Colonic mucosa (tissue), 4 donors: ENCODE data around the gene RITA1. TPM values are rescaled to one million over a fixed set of nuclear protein-coding genes. Genes with fewer than 3 reads are reported as not detected.

Experiments
- DNase-seq: peaks from one replicate; pipeline ENCODE4 v3.0.0-alpha.2; 2020
- H3K27ac ChIP-seq: fragments of 200-600 bp; one replicate; pipeline ENCODE4 v1.8.0; 2021
- H3K27me3 ChIP-seq: fragments of 200-600 bp; one replicate; pipeline ENCODE4 v1.8.0; 2021
- H3K36me3 ChIP-seq: fragments of 200-600 bp; one replicate; pipeline ENCODE4 v1.8.0; 2021
- H3K4me1 ChIP-seq: fragments of 200-600 bp; one replicate; pipeline ENCODE4 v1.8.0; 2021; ENCODE audit warnings: mild to moderate bottlenecking
- H3K4me3 ChIP-seq: fragments of 200-600 bp; one replicate; pipeline ENCODE4 v1.8.0; 2021
- H3K9ac ChIP-seq, 2 donors: one replicate each; pipeline ENCODE4 v1.7.0; 2013; ENCODE audit warnings: control low read depth in 2 of 2, low read depth in 2 of 2, low read length in 2 of 2
- H3K9me3 ChIP-seq: fragments of 200-600 bp; one replicate; pipeline ENCODE4 v1.8.0; 2021
- CTCF ChIP-seq: fragments of 200-600 bp; IDR thresholded peaks from one replicate; pipeline ENCODE4 v1.8.0; 2022; ENCODE audit warnings: antibody characterized with exemption, mild to moderate bottlenecking
- intact Hi-C: fragments of 100-400 bp; cut with DNase I; formaldehyde crosslinking; loops from one replicate; pipeline ENCODE4 v1.14.1; 2022
- total RNA-seq, 2 donors: library from RNA; stranded (reverse); fragmentation: NEBNext Ultra II Directional in 1 of 2; extraction: Animal tissue kit (Norgen Biotek cat#: 25700) in 1 of 2; gene quantifications; one replicate each; pipeline ENCODE4 v1.2.1, GENCODE V29; 2021
- donor health status: healthy.
- donor health status: DM: no; HTN: no; CAD: no.
- donor health status: DM: no; HTN: no; CAD: no.

Gene RITA1
- total RNA-seq, 2 donors from 2014 or later = 13.9 to 26.9 TPM

- Histone ChIP-seq H3K9me3 (no peaks in the 10 kb centered on the region), H3K4me3 (no peak overlapping the region), H3K27ac (no peak overlapping the region), H3K27me3 (no peaks in the 10 kb centered on the region), H3K4me1 (no peaks in the 10 kb centered on the region), H3K9ac (no peak overlapping the region), H3K36me3 (peaks cover 24% of the 10 kb centered on the region)
- no peak for TF ChIP-seq CTCF
- intact Hi-C loops = no loop called here
- DNase-seq = no peak
Measured at GRCh38 chr12:113170457-113170856, 15.1 kb upstream of the RITA1 start.

GRCh38 chr12:113170926-113171325, 14.6 kb upstream of the RITA1 start:
- Histone ChIP-seq H3K4me1 (no peaks in the 10 kb centered on the region), H3K4me3 (no peak overlapping the region), H3K27me3 (no peaks in the 10 kb centered on the region), H3K36me3 (peaks cover 24% of the 10 kb centered on the region), H3K9me3 (no peaks in the 10 kb centered on the region), H3K27ac (no peak overlapping the region), H3K9ac (no peak overlapping the region)
- no peak for DNase-seq
- intact Hi-C loops = no loop called here
- TF ChIP-seq CTCF = no peak

GRCh38 chr12:113171543-113171942, 14.0 kb upstream of the RITA1 start:
- no peak for TF ChIP-seq CTCF
- H3K4me1 ChIP-seq = no peaks in the 10 kb centered on the region
- no peak overlapping the region for H3K27ac ChIP-seq
- intact Hi-C loops = no loop called here
- no peaks in the 10 kb centered on the region for H3K27me3 ChIP-seq
- no peak for DNase-seq
- no peak overlapping the region for H3K9ac ChIP-seq
- no peak overlapping the region for H3K4me3 ChIP-seq
- H3K9me3 ChIP-seq = no peaks in the 10 kb centered on the region
- peaks cover 24% of the 10 kb centered on the region for H3K36me3 ChIP-seq

- no peaks in the 10 kb centered on the region for H3K4me1 ChIP-seq
- H3K36me3 ChIP-seq = peaks cover 24% of the 10 kb centered on the region
- no peak for DNase-seq
- H3K27me3 ChIP-seq = no peaks in the 10 kb centered on the region
- H3K27ac ChIP-seq = no peak overlapping the region
- no peak overlapping the region for H3K9ac ChIP-seq
- TF ChIP-seq CTCF = no peak
- intact Hi-C loops = loop anchor here (2.0 kb wide), 1 partner anchor 123 kb away; no protein-coding TSS in a partner anchor
- H3K9me3 ChIP-seq = no peaks in the 10 kb centered on the region
- no peak overlapping the region for H3K4me3 ChIP-seq
Measured at GRCh38 chr12:113172185-113172584, 13.3 kb upstream of the RITA1 start.

- intact Hi-C loops = loop anchor here (2.0 kb wide), 1 partner anchor 124 kb away; no protein-coding TSS in a partner anchor
- H3K36me3 ChIP-seq = peaks cover 26% of the 10 kb centered on the region
- DNase-seq = no peak
- TF ChIP-seq CTCF = no peak
- no peak overlapping the region for H3K27ac ChIP-seq
- H3K9ac ChIP-seq = no peak overlapping the region
- H3K27me3 ChIP-seq = no peaks in the 10 kb centered on the region
- H3K9me3 ChIP-seq = no peaks in the 10 kb centered on the region
- H3K4me1 ChIP-seq = no peaks in the 10 kb centered on the region
- H3K4me3 ChIP-seq = no peak overlapping the region
Measured at GRCh38 chr12:113173081-113173698, 12.3 kb upstream of the RITA1 start.
